HK-2 (cell line): ENCODE results near the gene LRFN2.

Experiments used
- DNase-seq: peaks from one replicate; pipeline ENCODE4 v3.0.0-alpha.2; 2018; ENCODE audit not compliant: unreplicated experiment

LRFN2 gene

GRCh38 chr6:40400738-40401137, 186.4 kb downstream of the LRFN2 start:
- no peak for DNase-seq

GRCh38 chr6:40399888-40400457, 187.2 kb downstream of the LRFN2 start:
- DNase-seq = no peak

- no peak for DNase-seq
Measured at GRCh38 chr6:40398810-40399477, 188.2 kb downstream of the LRFN2 start.

GRCh38 chr6:40398034-40398691, 189.0 kb downstream of the LRFN2 start:
- no peak for DNase-seq

GRCh38 chr6:40397287-40398033, 189.7 kb downstream of the LRFN2 start:
- no peak for DNase-seq

GRCh38 chr6:40395698-40396076, 191.5 kb downstream of the LRFN2 start:
- no peak for DNase-seq

- no peak for DNase-seq
Measured at GRCh38 chr6:40395066-40395697, 192.0 kb downstream of the LRFN2 start.

- no peak for DNase-seq
Measured at GRCh38 chr6:40394381-40394780, 192.8 kb downstream of the LRFN2 start.

GRCh38 chr6:40393641-40394040, 193.5 kb downstream of the LRFN2 start:
- no peak for DNase-seq

GRCh38 chr6:40392589-40392988, 194.6 kb downstream of the LRFN2 start:
- no peak for DNase-seq

GRCh38 chr6:40391851-40392517, 195.2 kb downstream of the LRFN2 start:
- DNase-seq = no peak

GRCh38 chr6:40391086-40391485, 196.1 kb downstream of the LRFN2 start:
- no peak for DNase-seq

GRCh38 chr6:40390144-40390800, 196.9 kb downstream of the LRFN2 start:
- no peak for DNase-seq

GRCh38 chr6:40389254-40389653, 197.9 kb downstream of the LRFN2 start:
- DNase-seq = no peak

- no peak for DNase-seq
Measured at GRCh38 chr6:40387871-40388264, 199.3 kb downstream of the LRFN2 start.

GRCh38 chr6:40387127-40387870, 199.9 kb downstream of the LRFN2 start:
- no peak for DNase-seq

- DNase-seq = no peak
Measured at GRCh38 chr6:40386200-40386599, 201.0 kb downstream of the LRFN2 start.

GRCh38 chr6:40383348-40384115, 203.6 kb downstream of the LRFN2 start:
- DNase-seq = no peak

GRCh38 chr6:40380271-40380670, 206.9 kb downstream of the LRFN2 start:
- DNase-seq = no peak

GRCh38 chr6:40379811-40380210, 207.4 kb downstream of the LRFN2 start:
- no peak for DNase-seq
